H1 (cell line): ENCODE data around the gene HDHD3. TPM values are rescaled to one million over a fixed set of nuclear protein-coding genes. Genes with fewer than 3 reads are reported as not detected.

ENCODE experiments used
- CTCF ChIA-PET: fragments of 300-600 bp; sonication (Branson Sonifier 250); formaldehyde crosslinking; loops from one replicate; lab custom pipeline; 2021; ENCODE audit not compliant: partially characterized antibody; lab: Charles Lee
- POLR2A ChIA-PET: fragments of 300-600 bp; sonication (Branson Sonifier 250); formaldehyde crosslinking; loops from one replicate; lab custom pipeline; 2021; ENCODE audit warnings: inconsistent platforms; ENCODE audit not compliant: partially characterized antibody; lab: Charles Lee
- DNase-seq, 2 experiments: peaks; one replicate each; pipeline versions ENCODE4 v3.0.0 to v3.0.0-alpha.2; 2010 to 2022; ENCODE audit warnings: low spot score in 2 of 2, low read depth in 1 of 2, mixed read lengths in 1 of 2
- FAIRE-seq: peaks from 2 replicates; lab custom pipeline; 2011; peaks lifted over from hg19 to GRCh38; lab: Jason Lieb, UNC
- H2AFZ ChIP-seq: 2 replicates; pipeline ENCODE4 v1.8.1; 2012; ENCODE audit warnings: low read length, inconsistent platforms
- H2AK5ac ChIP-seq: 2 replicates; pipeline ENCODE4 v1.6.1; 2013; ENCODE audit warnings: low read depth, low read length
- H2BK120ac ChIP-seq: replicated peaks from 2 replicates; pipeline ENCODE3; 2013; ENCODE audit warnings: low read depth, low read length, inconsistent platforms
- H2BK12ac ChIP-seq: 2 replicates; pipeline ENCODE4 v1.6.1; 2013; ENCODE audit warnings: low read depth, low read length
- H2BK15ac ChIP-seq: 2 replicates; pipeline ENCODE4 v1.6.1; 2013; ENCODE audit warnings: low read length
- H2BK20ac ChIP-seq: 2 replicates; pipeline ENCODE4 v1.6.1; 2013; ENCODE audit warnings: low read length
- H2BK5ac ChIP-seq: 2 replicates; pipeline ENCODE4 v1.6.1; 2013; ENCODE audit warnings: low read depth, low read length
- H3K14ac ChIP-seq: 2 replicates; pipeline ENCODE4 v1.6.1; 2013; ENCODE audit warnings: inconsistent platforms; ENCODE audit not compliant: insufficient read length
- H3K18ac ChIP-seq: 2 replicates; pipeline ENCODE4 v1.6.1; 2013; ENCODE audit warnings: low read length; ENCODE audit errors: extremely low read depth
- H3K23ac ChIP-seq: 2 replicates; pipeline ENCODE4 v1.6.1; 2013; ENCODE audit warnings: inconsistent platforms; ENCODE audit not compliant: insufficient read length
- H3K23me2 ChIP-seq: 2 replicates; pipeline ENCODE4 v1.6.1; 2013; ENCODE audit warnings: low read depth, low read length
- H3K27ac ChIP-seq: 2 replicates; pipeline ENCODE4 v1.6.1; 2011; ENCODE audit warnings: low read depth, low read length, inconsistent platforms
- H3K27me3 ChIP-seq, 4 experiments: replicated peaks in 1 of 4; 1 replicate in 1 of 4; 2 replicates in 3 of 4; pipeline versions ENCODE4 v1.6.1 to v1.8.1; 2011 to 2013; ENCODE audit warnings: low read length in 3 of 4, mild to moderate bottlenecking in 3 of 4, inconsistent platforms in 2 of 4, mixed read lengths in 2 of 4, moderate library complexity in 1 of 4; ENCODE audit not compliant: control insufficient read depth in 3 of 4, insufficient read depth in 3 of 4; ENCODE audit errors: extremely low read depth in 1 of 4
- H3K36me3 ChIP-seq, 4 experiments: 2 replicates each; pipeline versions ENCODE4 v1.6.1 to v1.8.1; 2011 to 2013; ENCODE audit warnings: mild to moderate bottlenecking in 4 of 4, low read length in 3 of 4, moderate library complexity in 2 of 4, control low read depth in 1 of 4, inconsistent platforms in 1 of 4; ENCODE audit not compliant: insufficient read depth in 4 of 4, control insufficient read depth in 2 of 4
- H3K4ac ChIP-seq: replicated peaks from 2 replicates; pipeline ENCODE3; 2013; ENCODE audit warnings: low read length, low read depth, mixed read lengths, inconsistent platforms; ENCODE audit not compliant: insufficient read length
- H3K4me1 ChIP-seq, 4 experiments: replicated peaks in 1 of 4; 1 replicate in 1 of 4; 2 replicates in 3 of 4; pipeline versions ENCODE4 v1.6.1 to v1.8.1; 2011 to 2013; ENCODE audit warnings: low read length in 3 of 4, inconsistent platforms in 2 of 4, mixed read lengths in 1 of 4; ENCODE audit not compliant: insufficient read depth in 4 of 4, control insufficient read depth in 3 of 4
- H3K4me2 ChIP-seq, 2 experiments: 2 replicates each; pipeline versions ENCODE4 v1.6.1 to v1.8.1; 2011 to 2013; ENCODE audit warnings: low read depth in 2 of 2, low read length in 2 of 2, control low read depth in 1 of 2, inconsistent platforms in 1 of 2, mild to moderate bottlenecking in 1 of 2; ENCODE audit not compliant: insufficient read depth in 1 of 2
- H3K4me3 ChIP-seq, 4 experiments: fragments of 200-600, 300-600 bp in 1 of 4; sonication (generic), shearing (Covaris generic), sonication (Bioruptor Twin) in 1 of 4; 2 replicates each; pipeline versions ENCODE4 v1.5.1 to v1.8.1; 2011 to 2016; ENCODE audit warnings: low read length in 4 of 4, low read depth in 3 of 4, control low read depth in 2 of 4, inconsistent platforms in 2 of 4, mild to moderate bottlenecking in 2 of 4, mixed read lengths in 1 of 4, moderate library complexity in 1 of 4; ENCODE audit not compliant: insufficient read depth in 2 of 4; ENCODE audit errors: extremely low read depth in 1 of 4
- H3K56ac ChIP-seq: replicated peaks from 2 replicates; pipeline ENCODE3; 2013; ENCODE audit warnings: low read depth, mild to moderate bottlenecking, mixed read lengths, low read length, inconsistent platforms; ENCODE audit not compliant: insufficient read length
- H3K79me1 ChIP-seq: 2 replicates; pipeline ENCODE4 v1.6.1; 2013; ENCODE audit warnings: low read depth, low read length, control low read depth
- H3K79me2 ChIP-seq, 2 experiments: 2 replicates each; pipeline versions ENCODE4 v1.6.1 to v1.8.1; 2012 to 2013; ENCODE audit warnings: low read length in 2 of 2, mild to moderate bottlenecking in 2 of 2, inconsistent platforms in 1 of 2; ENCODE audit not compliant: insufficient read depth in 2 of 2, control insufficient read depth in 1 of 2
- H3K9ac ChIP-seq, 4 experiments: replicated peaks in 1 of 4; 1 replicate in 1 of 4; 2 replicates in 3 of 4; pipeline versions ENCODE4 v1.6.1 to v1.8.1; 2011 to 2013; ENCODE audit warnings: low read depth in 3 of 4, low read length in 3 of 4, control low read depth in 2 of 4, mild to moderate bottlenecking in 2 of 4, moderate library complexity in 2 of 4, inconsistent platforms in 1 of 4; ENCODE audit errors: extremely low read depth in 1 of 4
- H3K9me3 ChIP-seq, 2 experiments: 2 replicates each; pipeline versions ENCODE4 v1.6.1 to v1.8.1; 2012 to 2013; ENCODE audit warnings: mild to moderate bottlenecking in 2 of 2, moderate library complexity in 2 of 2, control low read depth in 1 of 2, inconsistent platforms in 1 of 2, low read depth in 1 of 2, low read length in 1 of 2, mixed read lengths in 1 of 2; ENCODE audit not compliant: insufficient read depth in 2 of 2
- H4K20me1 ChIP-seq, 2 experiments: replicated peaks in 1 of 2; 2 replicates each; pipeline versions ENCODE3 to v1.8.1; 2011 to 2013; ENCODE audit warnings: inconsistent platforms in 2 of 2, low read length in 2 of 2, mild to moderate bottlenecking in 1 of 2; ENCODE audit not compliant: insufficient read depth in 2 of 2, control insufficient read depth in 1 of 2
- H4K5ac ChIP-seq: 2 replicates; pipeline ENCODE4 v1.6.1; 2013; ENCODE audit warnings: low read length, low read depth, mixed read lengths, inconsistent platforms; ENCODE audit not compliant: insufficient read length
- H4K8ac ChIP-seq: 2 replicates; pipeline ENCODE4 v1.8.0; 2013; ENCODE audit warnings: mild to moderate bottlenecking, moderate library complexity, low read length, inconsistent platforms; ENCODE audit not compliant: insufficient read depth; ENCODE audit errors: extremely low read depth
- H4K91ac ChIP-seq: replicated peaks from 2 replicates; pipeline ENCODE3; 2013; ENCODE audit warnings: low read length, mixed read lengths, inconsistent platforms; ENCODE audit not compliant: insufficient read length
- BACH1 ChIP-seq: IDR thresholded peaks from 2 replicates; pipeline ENCODE4 v1.6.1; 2012; ENCODE audit warnings: low read length, improper control_type of control experiment
- BCL11A ChIP-seq, 2 experiments: IDR thresholded peaks; one replicate each; pipeline ENCODE4 v1.6.1; 2011; ENCODE audit warnings: low read depth in 2 of 2, low read length in 2 of 2, mild to moderate bottlenecking in 2 of 2
- CBX8 ChIP-seq: fragments of 300-800, 300-1000 bp; sonication (generic); IDR thresholded peaks from 2 replicates; pipeline ENCODE4 v1.7.1; 2016; ENCODE audit warnings: low read depth, low read length, borderline replicate concordance
- CEBPB ChIP-seq: IDR thresholded peaks from 2 replicates; pipeline ENCODE4 v1.6.1; 2012; ENCODE audit warnings: low read depth, low read length
- EGR1 ChIP-seq: IDR thresholded peaks from 2 replicates; pipeline ENCODE4 v1.6.1; 2011; ENCODE audit warnings: low read depth, low read length, borderline replicate concordance
- EZH2 ChIP-seq: fragments of 200-600 bp; sonication (generic); IDR thresholded peaks from 2 replicates; pipeline ENCODE4 v1.7.1; 2012; ENCODE audit warnings: low read depth, mild to moderate bottlenecking, moderate library complexity, low read length, inconsistent platforms; ENCODE audit not compliant: severe bottlenecking
- POLR2A ChIP-seq, 2 experiments: IDR thresholded peaks; 1 replicate in 1 of 2; 2 replicates in 1 of 2; pipeline ENCODE4 v1.6.1; 2011; ENCODE audit warnings: low read depth in 2 of 2, low read length in 2 of 2, mild to moderate bottlenecking in 2 of 2; ENCODE audit errors: control extremely low read depth in 1 of 2
- POLR2AphosphoS5 ChIP-seq: IDR thresholded peaks from 2 replicates; pipeline ENCODE4 v1.6.1; 2011; ENCODE audit warnings: low read depth, low read length
- RNF2 ChIP-seq: fragments of 200-900, 300-1000 bp; sonication (generic); IDR thresholded peaks from 2 replicates; pipeline ENCODE4 v1.7.1; 2016; ENCODE audit warnings: borderline replicate concordance, low read depth, mild to moderate bottlenecking, antibody characterized with exemption, low read length; ENCODE audit not compliant: poor library complexity, severe bottlenecking; ENCODE audit errors: missing control alignments
- SP1 ChIP-seq: IDR thresholded peaks from 2 replicates; pipeline ENCODE4 v1.6.1; 2011; ENCODE audit warnings: low read depth, low read length
- SP4 ChIP-seq: IDR thresholded peaks from 2 replicates; pipeline ENCODE4 v1.6.1; 2012; ENCODE audit warnings: low read length, inconsistent platforms
- TAF1 ChIP-seq: IDR thresholded peaks from 2 replicates; pipeline ENCODE4 v1.6.1; 2011; ENCODE audit warnings: mild to moderate bottlenecking, low read depth, low read length
- ZNF274 ChIP-seq: IDR thresholded peaks from 2 replicates; pipeline ENCODE4 v1.7.0; 2012; ENCODE audit warnings: low read length, borderline replicate concordance; ENCODE audit errors: extremely low read depth
- WGBS, 2 experiments: shearing (Covaris generic) in 1 of 2; methylation state at CpG; one replicate each; pipeline versions ENCODE4 v1.1.6 to v1.1.7; 2013 to 2015; ENCODE audit warnings: low lambda C conversion rate in 2 of 2, mixed read lengths in 2 of 2, inconsistent platforms in 1 of 2, low coverage in 1 of 2, missing lambda C conversion rate in 1 of 2; ENCODE audit not compliant: insufficient replicate concordance in 2 of 2, insufficient coverage in 1 of 2, insufficient read length in 1 of 2; ENCODE audit errors: extremely low coverage in 1 of 2, missing lambda C conversion rate in 1 of 2; 5-methylcytosine and 5-hydroxymethylcytosine counted together
- polyA plus RNA-seq, 7 experiments: library from polyadenylated mRNA; depleted of rRNA in 3 of 7; stranded (reverse) in 5 of 7; unstranded in 2 of 7; fragments of >200 nt in 5 of 7; fragments of 200-250 nt in 2 of 7; gene quantifications; 1 replicate in 5 of 7; 2 replicates in 1 of 7; 4 replicates in 1 of 7; pipeline versions ENCODE4 v1.2.1 to v1.2.3, GENCODE V29; 2011 to 2013; ENCODE audit warnings: missing spikeins in 2 of 7, mixed read lengths in 2 of 7
- total RNA-seq: library from RNA; stranded (reverse); fragmentation: NEBNext Ultra II Directional; extraction: Animal tissue kit (Norgen Biotek cat#: 25700); gene quantifications from 2 replicates; pipeline ENCODE4 v1.2.1, GENCODE V29; 2021

Gene HDHD3
- total and polyA plus RNA-seq, 2 of the 8 experiments (the other 6 are each of a cell fraction or from before 2014, with no cell fraction given), result 12.1 to 25.3 TPM

- Histone ChIP-seq H2BK15ac (no peak overlapping the region), H4K5ac (no peak overlapping the region), H3K79me2 (peaks cover 0 to 5% of the 10 kb centered on the region in 2 experiments; a peak in 1 of 4 replicates), H2AK5ac (no peak overlapping the region), H3K4me1 (peaks cover 0 to 5% (median 2%) of the 10 kb centered on the region in 4 experiments; a peak in 3 of 7 replicates), H3K23me2 (peaks cover 3% of the 10 kb centered on the region; the same call in 1 of the 2 replicates), H3K23ac (no peak overlapping the region), H2BK5ac (no peak overlapping the region), H3K18ac (no peak overlapping the region), H3K14ac (no peak overlapping the region), H3K9me3 (no peaks in the 10 kb centered on the region), H4K91ac (no peak overlapping the region), H3K56ac (no peak overlapping the region), H2BK120ac (no peak overlapping the region), H3K79me1 (no peaks in the 10 kb centered on the region), H3K27me3 (no peaks in the 10 kb centered on the region; a peak in 1 of 7 replicates), H2AFZ (no peak overlapping the region), H3K27ac (no peak overlapping the region), H4K20me1 (peaks cover 0 to 2% of the 10 kb centered on the region in 2 experiments), H3K36me3 (peaks cover 0 to 19% (median 2%) of the 10 kb centered on the region in 4 experiments; a peak in 4 of 8 replicates), H4K8ac (no peak overlapping the region), H3K4ac (no peak overlapping the region), H3K4me2 (peak overlapping the region in 1 of 2 experiments; percentile 9; a peak in 1 of 4 replicates), H3K4me3 (no peak overlapping the region), H2BK12ac (no peak overlapping the region), H2BK20ac (no peak overlapping the region), H3K9ac (no peak overlapping the region; a peak in 1 of 7 replicates)
- no peak for FAIRE-seq
- CTCF ChIA-PET, result interaction anchor here (1.0 to 1.8 kb wide), 5 partner anchors 17 to 283 kb away, joined by 3 to 4 read pairs (median 4); no protein-coding TSS in a partner anchor
- no peak for DNase-seq
- WGBS, 2 experiments, result 93% methylated on average over 24 of the region's 24 CpGs; no CpG with 5 or more reads in 1 of the 2 experiments
- POLR2A ChIA-PET, result interaction anchor here (0.9 to 1.8 kb wide), 4 partner anchors 11 to 36 kb away, joined by 3 to 6 read pairs (median 3); partner anchors contain the start of genes C9orf43 and POLE3
- no peak for TF ChIP-seq ZNF274
- TF ChIP-seq BCL11A (IDR thresholded peaks at IDR 0.05; ENCODE audit: low read depth in 2 of 2, low read length in 2 of 2), result no peak
- no peak for TF ChIP-seq CBX8
- no peak for TF ChIP-seq EZH2
- no peak for TF ChIP-seq TAF1
- no peak for TF ChIP-seq SP4
- no peak for TF ChIP-seq POLR2AphosphoS5
- TF ChIP-seq POLR2A (IDR thresholded peaks at IDR 0.05; ENCODE audit: control extremely low read depth in 1 of 2, low read depth in 2 of 2, low read length in 2 of 2), result no peak
- no peak for TF ChIP-seq RNF2
- no peak for TF ChIP-seq BACH1
- no peak for TF ChIP-seq SP1
- TF ChIP-seq EGR1, result no peak
- no peak for TF ChIP-seq CEBPB
These were observed 3.0 kb downstream of the HDHD3 start for GRCh38 chr9:113373676-113374392.
